Kidney (tissue), 14 donors: ENCODE data around the gene FYB1. TPM values are rescaled to one million over a fixed set of nuclear protein-coding genes. Genes with fewer than 3 reads are reported as not detected.

ENCODE experiments used
- DNase-seq, 5 donors: peaks; one replicate each; pipeline ENCODE4 v3.0.0-alpha.2; 2013 to 2020
- FAIRE-seq: peaks from 2 replicates; lab custom pipeline; 2012; peaks lifted over from hg19 to GRCh38; lab: Jason Lieb, UNC
- H3K27ac ChIP-seq, 2 donors: one replicate each; pipeline ENCODE4 v1.7.0; 2013; ENCODE audit warnings: low read depth in 2 of 2, low read length in 2 of 2, inconsistent platforms in 1 of 2
- H3K27me3 ChIP-seq: one replicate; pipeline ENCODE4 v1.7.1; 2013; ENCODE audit warnings: low read length, inconsistent platforms; ENCODE audit not compliant: control insufficient read depth, insufficient read depth
- H3K36me3 ChIP-seq, 3 donors: one replicate each; pipeline versions ENCODE4 v1.7.0 to v1.7.1; 2013; ENCODE audit warnings: low read length in 3 of 3, control low read depth in 1 of 3, inconsistent platforms in 1 of 3; ENCODE audit not compliant: insufficient read depth in 3 of 3, control insufficient read depth in 2 of 3
- H3K4me1 ChIP-seq, 3 donors: one replicate each; pipeline versions ENCODE4 v1.7.0 to v1.7.1; 2013; ENCODE audit warnings: low read length in 3 of 3, inconsistent platforms in 1 of 3, low read depth in 1 of 3; ENCODE audit not compliant: control insufficient read depth in 2 of 3, insufficient read depth in 2 of 3
- H3K4me3 ChIP-seq, 3 donors: one replicate each; pipeline versions ENCODE4 v1.7.0 to v1.8.1; 2013; ENCODE audit warnings: low read length in 3 of 3, control low read depth in 1 of 3, inconsistent platforms in 1 of 3
- H3K9ac ChIP-seq, 3 donors: one replicate each; pipeline versions ENCODE4 v1.7.0 to v1.7.1; 2013; ENCODE audit warnings: low read length in 3 of 3, control low read depth in 1 of 3, inconsistent platforms in 1 of 3
- H3K9me3 ChIP-seq, 3 donors: one replicate each; pipeline versions ENCODE4 v1.7.0 to v1.7.1; 2013; ENCODE audit warnings: low read length in 3 of 3, control low read depth in 1 of 3, inconsistent platforms in 1 of 3; ENCODE audit not compliant: control insufficient read depth in 2 of 3, insufficient read depth in 1 of 3
- intact Hi-C: fragments of 100-400 bp; cut with DNase I; formaldehyde crosslinking; loops from one replicate; pipeline ENCODE4 v1.11.1; 2022
- polyA plus RNA-seq: library from polyadenylated mRNA; stranded (reverse); fragments of 350-450 nt; fragmentation: Illumina TruSeq; extraction: RNeasy Lipid Tissue Mini Kit (QIAGEN cat#74804); gene quantifications from one replicate; pipeline ENCODE4 v1.2.3, GENCODE V29; 2014; ENCODE audit warnings: low read depth, low replicate concordance; ENCODE audit not compliant: insufficient read depth
- total RNA-seq: library from RNA; stranded (reverse); fragmentation: NEBNext Ultra II Directional; extraction: Animal tissue kit (Norgen Biotek cat#: 25700); gene quantifications from one replicate; pipeline ENCODE4 v1.2.1, GENCODE V29; 2021
- TF ChIP-seq, protein P1 (sequence below): IDR thresholded peaks from 3 replicates; pipeline ENCODE4 v1.5.1; 2012; ENCODE audit warnings: mild to moderate bottlenecking, moderate library complexity, borderline replicate concordance; ENCODE audit not compliant: insufficient read depth; ENCODE audit errors: extremely low read depth
- donor health status: control.
- donor health status: control.
- donor health status: control.
- donor health status: control.
- donor health status: control.
- donor health status: DM: yes; HTN: yes; CAD: no.
- donor health status: Normal renal cell carcinoma (clear cell type).

FYB1 gene
- total and polyA plus RNA-seq, 2 donors from 2014 or later, result 2.3 to 53.7 TPM

DNA sequence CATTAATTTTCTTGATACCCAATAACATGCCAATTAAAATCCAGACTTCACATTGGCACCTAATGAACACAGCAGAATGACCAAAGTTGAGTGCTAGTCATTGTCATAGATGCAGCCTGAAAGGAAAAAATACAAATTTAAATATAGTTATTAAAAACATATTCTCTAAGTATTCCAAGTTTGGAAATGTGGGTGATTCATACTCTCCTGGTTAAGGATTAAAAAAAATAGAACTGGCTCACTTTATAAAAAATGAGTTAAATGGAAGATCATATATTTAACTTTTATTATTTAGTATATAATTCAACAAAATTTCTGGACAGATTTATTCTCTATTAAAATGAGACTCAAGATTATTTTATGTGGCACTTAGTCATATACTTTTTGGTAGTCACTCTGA is 112.0 kb downstream of the FYB1 start:
- H3K36me3 ChIP-seq, result no peaks in the 10 kb centered on the region
- peak; percentile 58 for FAIRE-seq
- H3K9ac ChIP-seq, result no peak overlapping the region
- TF ChIP-seq, protein P1, sequence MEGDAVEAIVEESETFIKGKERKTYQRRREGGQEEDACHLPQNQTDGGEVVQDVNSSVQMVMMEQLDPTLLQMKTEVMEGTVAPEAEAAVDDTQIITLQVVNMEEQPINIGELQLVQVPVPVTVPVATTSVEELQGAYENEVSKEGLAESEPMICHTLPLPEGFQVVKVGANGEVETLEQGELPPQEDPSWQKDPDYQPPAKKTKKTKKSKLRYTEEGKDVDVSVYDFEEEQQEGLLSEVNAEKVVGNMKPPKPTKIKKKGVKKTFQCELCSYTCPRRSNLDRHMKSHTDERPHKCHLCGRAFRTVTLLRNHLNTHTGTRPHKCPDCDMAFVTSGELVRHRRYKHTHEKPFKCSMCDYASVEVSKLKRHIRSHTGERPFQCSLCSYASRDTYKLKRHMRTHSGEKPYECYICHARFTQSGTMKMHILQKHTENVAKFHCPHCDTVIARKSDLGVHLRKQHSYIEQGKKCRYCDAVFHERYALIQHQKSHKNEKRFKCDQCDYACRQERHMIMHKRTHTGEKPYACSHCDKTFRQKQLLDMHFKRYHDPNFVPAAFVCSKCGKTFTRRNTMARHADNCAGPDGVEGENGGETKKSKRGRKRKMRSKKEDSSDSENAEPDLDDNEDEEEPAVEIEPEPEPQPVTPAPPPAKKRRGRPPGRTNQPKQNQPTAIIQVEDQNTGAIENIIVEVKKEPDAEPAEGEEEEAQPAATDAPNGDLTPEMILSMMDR, result no peak
- DNase-seq, result no peak
- H3K9me3 ChIP-seq, result no peaks in the 10 kb centered on the region
- no peak overlapping the region for H3K4me3 ChIP-seq
- no peaks in the 10 kb centered on the region for H3K4me1 ChIP-seq
- H3K27me3 ChIP-seq, result no peaks in the 10 kb centered on the region
- no peak overlapping the region for H3K27ac ChIP-seq
- intact Hi-C loops, result no loop called here

DNA sequence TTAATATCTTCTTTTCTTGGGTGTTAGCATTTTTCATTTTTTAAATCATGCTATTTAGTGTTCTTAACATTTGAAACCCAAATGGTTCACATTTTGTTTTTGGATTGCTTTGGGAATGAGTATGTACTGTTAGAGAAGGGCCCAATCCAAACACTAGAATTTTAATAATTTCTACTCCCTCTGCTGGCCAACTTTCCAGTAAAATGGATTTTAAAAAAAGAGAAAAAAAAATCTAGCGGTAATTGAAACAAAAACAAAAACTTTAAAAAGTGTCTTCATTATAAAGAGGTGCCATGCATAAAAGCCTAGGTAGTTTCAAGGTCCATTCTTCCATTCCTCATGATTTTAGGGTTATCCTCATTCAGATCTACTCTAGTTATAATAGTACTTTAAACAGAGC is 113.0 kb downstream of the FYB1 start:
- Histone ChIP-seq H3K27me3 (no peaks in the 10 kb centered on the region), H3K36me3 (no peaks in the 10 kb centered on the region), H3K4me1 (no peaks in the 10 kb centered on the region), H3K4me3 (no peak overlapping the region), H3K9me3 (no peaks in the 10 kb centered on the region), H3K27ac (no peak overlapping the region), H3K9ac (no peak overlapping the region)
- intact Hi-C loops, result no loop called here
- FAIRE-seq (peak; percentile 65), DNase-seq (no peak)
- TF ChIP-seq, protein P1, result no peak

DNA sequence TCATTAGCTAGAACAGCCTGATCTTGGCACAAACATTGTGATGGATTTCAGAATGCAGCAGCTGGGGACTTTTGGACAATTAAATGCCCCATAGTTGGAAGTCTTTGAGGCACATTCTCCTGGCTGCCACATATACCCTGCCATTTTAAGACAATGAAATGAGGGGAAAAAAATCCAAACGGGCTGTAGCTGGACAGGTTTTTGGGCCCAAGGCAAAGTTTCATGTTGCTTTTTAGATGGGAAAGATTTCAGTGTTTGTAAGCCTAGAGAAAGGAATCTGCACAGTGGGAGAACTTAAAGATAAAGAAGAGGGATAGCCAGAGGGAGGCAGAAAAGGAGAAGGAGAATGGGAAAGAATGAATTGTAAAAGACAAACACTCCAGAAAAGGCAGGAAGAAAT is 115.1 kb downstream of the FYB1 start:
- DNase-seq (no peak), FAIRE-seq (no peak)
- H3K9me3 ChIP-seq, result no peaks in the 10 kb centered on the region
- H3K4me1 ChIP-seq, result no peaks in the 10 kb centered on the region
- H3K4me3 ChIP-seq, result no peak overlapping the region
- H3K27me3 ChIP-seq, result no peaks in the 10 kb centered on the region
- TF ChIP-seq, protein P1, result no peak
- no peaks in the 10 kb centered on the region for H3K36me3 ChIP-seq
- H3K27ac ChIP-seq, result no peak overlapping the region
- H3K9ac ChIP-seq, result no peak overlapping the region
- intact Hi-C loops, result no loop called here

DNA sequence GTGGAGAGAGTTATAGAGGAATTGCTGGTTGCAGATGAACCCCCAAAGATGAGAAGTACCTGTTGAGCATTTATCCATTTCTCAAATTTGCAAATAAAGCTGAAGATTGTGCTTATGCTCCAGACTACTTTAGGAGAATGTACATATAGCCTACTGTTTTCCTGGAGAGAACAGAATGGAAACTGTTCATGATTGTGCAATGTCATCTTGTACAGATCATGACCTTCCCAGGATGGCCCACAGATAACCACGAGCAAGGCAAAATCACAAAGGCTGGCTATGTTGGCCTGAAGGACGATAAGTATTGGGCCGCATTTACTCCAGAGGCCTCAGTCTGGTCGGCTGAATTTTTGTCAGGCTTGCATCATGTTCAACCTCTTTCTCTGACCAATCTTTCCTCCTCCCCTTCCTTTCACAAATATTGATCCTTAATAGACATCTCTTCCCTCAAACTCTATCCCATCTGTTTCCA is 116.6 kb downstream of the FYB1 start:
- Histone ChIP-seq H3K9ac (no peak overlapping the region), H3K9me3 (no peaks in the 10 kb centered on the region), H3K36me3 (no peaks in the 10 kb centered on the region), H3K27me3 (no peaks in the 10 kb centered on the region), H3K4me3 (no peak overlapping the region), H3K4me1 (no peaks in the 10 kb centered on the region), H3K27ac (no peak overlapping the region)
- no peak for FAIRE-seq
- intact Hi-C loops, result no loop called here
- TF ChIP-seq, protein P1, result no peak
- DNase-seq, result no peak
